ENCODE measurements around the gene ADAMTS7. TPM values are rescaled to one million over a fixed set of nuclear protein-coding genes. Genes with fewer than 3 reads are reported as not detected.
"Not testable (repeated sequence)": the region's sequence is repeated elsewhere in the genome, so short reads cannot be mapped to it uniquely, and the experiment has no call there.

Gene ADAMTS7
- total and polyA plus RNA-seq, 8 donors = 0.31 to 102 (median 2.3) TPM

GRCh38 chr15:78739206-78739605 lies 72.1 kb downstream of the ADAMTS7 start:
- WGBS, 5 donors = 87 to 98% (median 92%) methylated on average over 8 to 9 of the region's 9 CpGs
- Histone ChIP-seq H3K27me3 (peaks cover 0 to 15% (median 0%) of the 10 kb centered on the region in 3 donors), H3K4me3 (no peak overlapping the region), H3K9me3 (no peaks in the 10 kb centered on the region), H3K27ac (no peak overlapping the region), H3K4me1 (peaks cover 0 to 11% (median 0%) of the 10 kb centered on the region in 4 donors), H3K36me3 (no peaks in the 10 kb centered on the region)
- no peak for TF ChIP-seq POLR2A (IDR thresholded peaks at IDR 0.05)
- no peak for TF ChIP-seq CTCF (IDR thresholded peaks at IDR 0.05)
- TF ChIP-seq EP300 (IDR thresholded peaks at IDR 0.05) = no peak
- no peak for TF ChIP-seq POLR2AphosphoS5 (IDR thresholded peaks at IDR 0.05)
- DNase-seq = no peak
- intact Hi-C loops (cut with DNase I; ENCODE audit: low total_unique reads) = no loop called here

GRCh38 chr15:78737931-78738558 lies 73.2 kb downstream of the ADAMTS7 start:
- H3K4me1 ChIP-seq = peaks cover 0 to 11% (median 0%) of the 10 kb centered on the region in 4 donors
- H3K27me3 ChIP-seq = peaks cover 0 to 15% (median 0%) of the 10 kb centered on the region in 3 donors
- DNase-seq = peak in 1 of 2 donors; percentile 80
- TF ChIP-seq CTCF (IDR thresholded peaks at IDR 0.05) = peak in 4 of 7 experiments; percentile 26 to 52 (median 32)
- H3K36me3 ChIP-seq; H3K27ac ChIP-seq; intact Hi-C loops (cut with DNase I; ENCODE audit: low total_unique reads); H3K9me3 ChIP-seq; H3K4me3 ChIP-seq: not testable (repeated sequence)
- WGBS, 5 donors = 44 to 72% (median 60%) methylated on average over 10 to 11 of the region's 11 CpGs

GRCh38 chr15:78737187-78737820 lies 74.0 kb downstream of the ADAMTS7 start:
- TF ChIP-seq POLR2A (IDR thresholded peaks at IDR 0.05) (no peak), EP300 (IDR thresholded peaks at IDR 0.05) (no peak)
- intact Hi-C loops (cut with DNase I; ENCODE audit: low total_unique reads) = no loop called here
- Histone ChIP-seq H3K4me3 (no peak overlapping the region), H3K27me3 (peaks cover 0 to 15% (median 0%) of the 10 kb centered on the region in 3 donors), H3K9me3 (no peaks in the 10 kb centered on the region), H3K4me1 (peaks cover 0 to 11% (median 0%) of the 10 kb centered on the region in 4 donors), H3K27ac (no peak overlapping the region), H3K36me3 (no peaks in the 10 kb centered on the region)
- 70 to 83% (median 75%) methylated on average over 9 of the region's 9 CpGs for WGBS, 5 donors
- DNase-seq = no peak

DNA sequence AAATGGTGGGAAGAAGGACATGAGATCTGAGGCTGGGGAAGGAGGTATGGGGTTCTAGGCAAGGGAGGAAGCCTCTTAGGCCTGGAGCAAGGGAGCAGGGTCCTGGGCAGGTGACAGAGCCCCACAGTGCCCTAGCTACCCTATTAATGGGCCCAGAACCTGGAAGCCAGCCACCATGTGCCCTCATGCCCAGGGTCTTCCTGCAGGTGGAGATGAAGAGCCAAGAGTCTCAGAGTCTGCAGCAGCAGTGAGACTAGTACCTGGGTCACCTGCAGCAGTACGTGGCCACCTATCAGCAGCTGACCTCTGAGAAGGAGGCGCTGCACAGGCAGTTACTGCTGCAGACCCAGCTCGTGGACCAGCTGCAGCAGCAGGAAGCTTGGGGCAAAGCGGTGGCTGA lies 75.0 kb downstream of the ADAMTS7 start:
- H3K36me3 ChIP-seq; H3K9me3 ChIP-seq; H3K27ac ChIP-seq; DNase-seq; intact Hi-C loops (cut with DNase I; ENCODE audit: low total_unique reads); H3K4me3 ChIP-seq: not testable (repeated sequence)
- Histone ChIP-seq H3K4me1 (peaks cover 0 to 11% (median 0%) of the 10 kb centered on the region in 4 donors), H3K27me3 (peaks cover 0 to 15% (median 0%) of the 10 kb centered on the region in 3 donors)
- WGBS, 5 donors = 37 to 67% (median 51%) methylated on average over 3 to 4 of the region's 4 CpGs

DNA sequence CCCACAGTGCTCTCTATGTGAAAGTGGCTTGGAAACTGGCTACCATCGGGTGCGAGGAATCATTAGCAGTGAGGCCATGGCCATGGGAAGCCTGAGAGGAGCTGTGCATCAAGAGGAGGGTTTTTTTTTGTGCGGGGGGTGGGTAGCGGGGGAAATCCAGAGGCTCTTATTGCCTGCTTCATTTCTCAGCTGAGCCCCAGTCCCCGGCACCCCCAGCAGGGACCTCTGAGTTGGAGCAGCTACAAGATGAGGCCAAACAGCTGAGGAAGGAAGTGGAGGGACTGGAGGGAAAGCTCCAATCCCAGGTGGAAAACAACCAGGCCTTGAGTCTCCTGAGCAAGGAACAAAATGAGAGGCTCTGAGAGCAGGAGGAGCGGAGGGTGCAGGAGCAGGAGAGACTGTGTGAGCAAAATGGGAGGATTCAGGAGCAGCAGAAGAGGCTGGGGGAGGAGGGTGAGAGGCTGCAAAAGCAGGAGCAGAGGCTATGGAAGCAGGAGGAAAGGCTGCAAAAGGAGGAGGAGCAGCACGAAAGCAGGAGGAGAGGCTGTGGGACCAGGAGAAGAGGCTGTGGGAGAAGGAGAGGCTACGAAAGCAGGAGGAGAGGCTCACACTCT lies 76.7 kb downstream of the ADAMTS7 start:
- DNase-seq = no peak
- Histone ChIP-seq H3K9me3 (no peaks in the 10 kb centered on the region), H3K27me3 (peaks cover 0 to 14% (median 0%) of the 10 kb centered on the region in 3 donors), H3K36me3 (no peaks in the 10 kb centered on the region), H3K27ac (no peak overlapping the region), H3K4me1 (peaks cover 0 to 9% (median 0%) of the 10 kb centered on the region in 4 donors), H3K4me3 (no peak overlapping the region)
- intact Hi-C loops (cut with DNase I; ENCODE audit: low total_unique reads) = no loop called here
- WGBS, 5 donors = 75 to 87% (median 80%) methylated on average over 8 of the region's 8 CpGs
- TF ChIP-seq EP300 (IDR thresholded peaks at IDR 0.05) = no peak
- no peak for TF ChIP-seq CTCF (IDR thresholded peaks at IDR 0.05)
- no peak for TF ChIP-seq POLR2AphosphoS5 (IDR thresholded peaks at IDR 0.05)
- TF ChIP-seq POLR2A (IDR thresholded peaks at IDR 0.05) = no peak
